ENCODE data around the gene AKIRIN2. TPM values are rescaled to one million over a fixed set of nuclear protein-coding genes. Genes with fewer than 3 reads are reported as not detected.

The AKIRIN2 gene
- total and polyA plus RNA-seq, 9 of the 15 experiments (the other 6 are each of a cell fraction or from before 2014, with no cell fraction given), result 5.8 to 63.9 (median 28.1) TPM

GRCh38 chr6:87731080-87731479 lies 29.0 kb upstream of the AKIRIN2 start (continued):
- no peak for TF ChIP-seq TRIM25 (IDR thresholded peaks at IDR 0.05; ENCODE audit: borderline replicate concordance)
- TF ChIP-seq HNRNPLL (IDR thresholded peaks at IDR 0.05; ENCODE audit: low read depth, low read length, poor library complexity, severe bottlenecking), result no peak
- TF ChIP-seq NR3C1 (CRISPR knock-in tag; IDR thresholded peaks at IDR 0.05), result no peak
- TF ChIP-seq SIN3A (IDR thresholded peaks at IDR 0.05; ENCODE audit: borderline replicate concordance in 2 of 2, control insufficient read depth in 1 of 2, low read depth in 2 of 2, low read length in 2 of 2), result no peak
- TF ChIP-seq THAP7 (CRISPR knock-in tag; IDR thresholded peaks at IDR 0.05), result no peak
- TF ChIP-seq MYNN (IDR thresholded peaks at IDR 0.05), result no peak
- no peak for TF ChIP-seq MYNN (CRISPR knock-in tag; IDR thresholded peaks at IDR 0.05)
- no peak for TF ChIP-seq TOE1 (IDR thresholded peaks at IDR 0.05; ENCODE audit: borderline replicate concordance)
- no peak for TF ChIP-seq TOE1 (CRISPR knock-in tag; IDR thresholded peaks at IDR 0.05; ENCODE audit: borderline replicate concordance, low read depth)
- no peak for TF ChIP-seq TFE3 (CRISPR knock-in tag; IDR thresholded peaks at IDR 0.05)
- no peak for TF ChIP-seq ETV1 (tag; conservative IDR thresholded peaks at IDR 0.05; ENCODE audit: low read depth)
- TF ChIP-seq NFIC (IDR thresholded peaks at IDR 0.05), result no peak
- TF ChIP-seq PML (IDR thresholded peaks at IDR 0.05; ENCODE audit: low read length), result no peak
